CD14-positive monocyte (primary cell): Measurements from ENCODE around the gene BARHL1. TPM values are rescaled to one million over a fixed set of nuclear protein-coding genes. Genes with fewer than 3 reads are reported as not detected.

Experiments used
- DNase-seq, 3 donors: peaks; one replicate each; pipeline ENCODE4 v3.0.0-alpha.2; 2011 to 2022
- H2AFZ ChIP-seq: 2 replicates; pipeline ENCODE4 v1.6.0; 2012; ENCODE audit warnings: mild to moderate bottlenecking, low read depth, low read length, inconsistent platforms; ENCODE audit not compliant: insufficient read depth, poor library complexity, severe bottlenecking
- H3K27ac ChIP-seq, 2 donors: 1 replicate in 1 of 2; 2 replicates in 1 of 2; pipeline ENCODE4 v1.5.1; 2012 to 2013; ENCODE audit warnings: low read length in 2 of 2, control low read depth in 1 of 2, inconsistent platforms in 1 of 2, low read depth in 1 of 2, mild to moderate bottlenecking in 1 of 2
- H3K27me3 ChIP-seq, 2 donors: one replicate each; pipeline versions ENCODE4 v1.6.0 to v1.6.1; 2011 to 2013; ENCODE audit warnings: low read length in 2 of 2; ENCODE audit not compliant: control insufficient read depth in 2 of 2, insufficient read depth in 2 of 2
- H3K36me3 ChIP-seq, 2 donors: replicated peaks in 1 of 2; 1 replicate in 1 of 2; 2 replicates in 1 of 2; pipeline versions ENCODE4 v1.5.1 to v1.6.1; 2012 to 2013; ENCODE audit warnings: low read length in 2 of 2, control low read depth in 1 of 2, inconsistent platforms in 1 of 2, mild to moderate bottlenecking in 1 of 2; ENCODE audit not compliant: insufficient read depth in 2 of 2, control insufficient read depth in 1 of 2
- H3K4me1 ChIP-seq, 2 donors: 1 replicate in 1 of 2; 2 replicates in 1 of 2; pipeline versions ENCODE4 v1.5.1 to v1.6.1; 2012 to 2013; ENCODE audit warnings: low read length in 2 of 2, control low read depth in 1 of 2, inconsistent platforms in 1 of 2, mild to moderate bottlenecking in 1 of 2, moderate library complexity in 1 of 2; ENCODE audit not compliant: insufficient read depth in 2 of 2, control insufficient read depth in 1 of 2
- H3K4me2 ChIP-seq: replicated peaks from 2 replicates; pipeline ENCODE3; 2012; ENCODE audit warnings: low read length, moderate library complexity, mild to moderate bottlenecking; ENCODE audit not compliant: poor library complexity, severe bottlenecking; ENCODE audit errors: extremely low read depth
- H3K4me3 ChIP-seq, 3 experiments: fragments of 200-600 bp in 1 of 3; sonication (generic) in 1 of 3; replicated peaks in 1 of 3; 1 replicate in 2 of 3; 2 replicates in 1 of 3; pipeline ENCODE4 v1.5.1; 2011 to 2013; ENCODE audit warnings: low read length in 3 of 3, mild to moderate bottlenecking in 3 of 3, control low read depth in 2 of 3, low read depth in 2 of 3, inconsistent platforms in 1 of 3, moderate library complexity in 1 of 3
- H3K79me2 ChIP-seq: 2 replicates; pipeline ENCODE4 v1.6.0; 2012; ENCODE audit warnings: mild to moderate bottlenecking, control low read depth, inconsistent platforms, low read length, moderate library complexity; ENCODE audit not compliant: insufficient read depth
- H3K9ac ChIP-seq: 2 replicates; pipeline ENCODE4 v1.6.0; 2017; ENCODE audit warnings: low read length, mild to moderate bottlenecking; ENCODE audit not compliant: insufficient read depth, poor library complexity, severe bottlenecking
- H3K9me3 ChIP-seq, 2 donors: replicated peaks in 1 of 2; 1 replicate in 1 of 2; 2 replicates in 1 of 2; pipeline versions ENCODE4 v1.5.1 to v1.6.1; 2012 to 2013; ENCODE audit warnings: low read length in 2 of 2, control low read depth in 1 of 2; ENCODE audit not compliant: control insufficient read depth in 1 of 2, insufficient read depth in 1 of 2
- H4K20me1 ChIP-seq: 2 replicates; pipeline ENCODE4 v1.6.0; 2012; ENCODE audit warnings: mild to moderate bottlenecking, low read length, control low read depth, moderate library complexity; ENCODE audit not compliant: insufficient read depth
- H3K27ac Mint-ChIP-seq, 7 donors: one replicate each; pipeline ENCODE4 v1.8.0; 2020; ENCODE audit warnings: mild to moderate bottlenecking in 7 of 7, mixed read lengths in 7 of 7, moderate library complexity in 6 of 7, inconsistent platforms in 2 of 7
- H3K27me3 Mint-ChIP-seq, 3 donors: one replicate each; pipeline ENCODE4 v1.8.0; 2021 to 2022; ENCODE audit warnings: low read depth in 3 of 3, mild to moderate bottlenecking in 3 of 3, mixed read lengths in 3 of 3, moderate library complexity in 3 of 3, inconsistent platforms in 1 of 3
- H3K36me3 Mint-ChIP-seq, 2 donors: one replicate each; pipeline ENCODE4 v1.8.0; 2020; ENCODE audit warnings: mixed read lengths in 2 of 2, inconsistent platforms in 1 of 2, mild to moderate bottlenecking in 1 of 2
- H3K4me1 Mint-ChIP-seq: one replicate; pipeline ENCODE4 v1.8.0; 2020; ENCODE audit warnings: mild to moderate bottlenecking, mixed read lengths
- H3K4me3 Mint-ChIP-seq, 2 donors: one replicate each; pipeline ENCODE4 v1.8.0; 2020; ENCODE audit warnings: mild to moderate bottlenecking in 2 of 2, mixed read lengths in 2 of 2, moderate library complexity in 1 of 2
- H3K9me3 Mint-ChIP-seq, 7 donors: one replicate each; pipeline ENCODE4 v1.8.0; 2020 to 2022; ENCODE audit warnings: mixed read lengths in 7 of 7, mild to moderate bottlenecking in 6 of 7, moderate library complexity in 6 of 7, inconsistent platforms in 2 of 7
- WGBS: methylation state at CpG from one replicate; pipeline ENCODE4 v1.1.5; 2013; ENCODE audit warnings: missing lambda C conversion rate; ENCODE audit not compliant: insufficient coverage; 5-methylcytosine and 5-hydroxymethylcytosine counted together
- intact Hi-C, 2 donors: fragments of 100-400 bp; cut with micrococcal nuclease; formaldehyde crosslinking; loops; one replicate each; pipeline versions ENCODE4 v1.15.0 to v1.15.1; 2023
- polyA plus RNA-seq, 3 donors: library from polyadenylated mRNA; depleted of rRNA in 1 of 3; unstranded in 2 of 3; stranded (reverse) in 1 of 3; fragments of 300-500 nt in 2 of 3; fragments of >200 nt in 1 of 3; fragmentation: Illumina TruSeq in 2 of 3; gene quantifications; 1 replicate in 2 of 3; 2 replicates in 1 of 3; pipeline ENCODE4 v1.2.3, GENCODE V29; 2012 to 2021
- TF ChIP-seq, protein P1 (sequence below): fragments of 200-600 bp; IDR thresholded peaks from one replicate; pipeline ENCODE4 v1.8.0; 2022; ENCODE audit warnings: antibody characterized with exemption, mild to moderate bottlenecking

BARHL1 gene
- polyA plus RNA-seq, 3 donors = not detected

DNA sequence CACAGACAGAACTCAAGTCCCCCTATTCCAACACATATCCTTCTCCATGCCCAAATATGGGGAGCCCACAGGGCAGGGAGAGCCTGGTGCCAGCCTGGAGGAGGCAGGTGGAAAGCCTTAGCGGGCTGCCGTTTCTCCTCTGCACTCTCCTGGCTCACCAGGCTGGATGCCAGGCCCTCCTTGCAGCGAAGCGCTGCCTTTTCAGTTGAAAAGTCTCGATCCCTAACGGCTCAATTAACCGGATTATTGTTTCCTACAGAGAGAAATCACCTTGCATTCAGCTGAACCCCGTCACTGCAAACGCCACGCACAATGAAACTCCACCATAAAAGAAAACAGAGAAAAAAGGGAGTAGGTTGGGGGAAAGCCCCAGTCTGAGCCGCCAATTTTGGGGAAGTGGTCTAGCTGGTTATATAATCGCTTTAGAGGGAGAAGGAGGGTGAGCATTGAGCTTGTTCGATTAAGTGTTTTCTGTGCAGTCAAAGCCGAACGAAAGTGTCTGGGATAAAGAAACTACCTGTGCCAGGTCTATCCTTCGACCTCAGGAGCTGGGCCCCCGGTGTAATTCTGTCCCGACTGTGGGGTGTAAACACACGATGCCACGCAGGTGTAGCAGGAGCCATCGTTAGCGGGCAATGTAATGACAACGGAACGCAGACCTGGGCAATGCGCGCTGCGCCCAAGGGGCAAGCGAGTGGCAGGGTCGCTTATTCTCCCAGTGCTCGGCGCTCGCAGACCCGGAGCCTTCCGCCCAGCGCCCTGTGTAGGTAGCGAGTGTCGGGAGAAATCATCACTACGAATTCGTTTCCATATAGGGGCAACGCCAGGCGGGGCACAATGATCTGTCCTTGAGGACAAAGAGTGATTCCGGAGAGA is 3.8 kb downstream of the BARHL1 start:
- WGBS = 6% methylated on average over 36 of the region's 42 CpGs
- peaks cover 5 to 6% of the 10 kb centered on the region in 2 donors for H3K4me1 ChIP-seq
- Mint-ChIP-seq H3K4me1 (peaks cover 16% of the 10 kb centered on the region), H3K4me3 (peak overlapping the region in 1 of 2 donors; percentile 62), H3K9me3 (peaks cover 0 to 42% (median 9%) of the 10 kb centered on the region in 7 donors), H3K27me3 (peaks cover 91 to 98% (median 92%) of the 10 kb centered on the region in 3 donors), H3K36me3 (peaks cover 2 to 8% of the 10 kb centered on the region in 2 donors), H3K27ac (peak overlapping the region in 1 of 7 donors; percentile 33)
- H3K36me3 ChIP-seq = no peaks in the 10 kb centered on the region
- H3K79me2 ChIP-seq = no peaks in the 10 kb centered on the region
- peaks cover 80 to 96% of the 10 kb centered on the region in 2 donors for H3K27me3 ChIP-seq
- H3K4me2 ChIP-seq = no peak overlapping the region
- no peak overlapping the region for H2AFZ ChIP-seq
- no peak overlapping the region for H3K27ac ChIP-seq
- peaks cover 0 to 45% of the 10 kb centered on the region in 2 donors for H3K9me3 ChIP-seq
- peak in 2 of 3 donors; percentile 2 to 42 for DNase-seq
- intact Hi-C loops = no loop called here
- TF ChIP-seq, protein P1, sequence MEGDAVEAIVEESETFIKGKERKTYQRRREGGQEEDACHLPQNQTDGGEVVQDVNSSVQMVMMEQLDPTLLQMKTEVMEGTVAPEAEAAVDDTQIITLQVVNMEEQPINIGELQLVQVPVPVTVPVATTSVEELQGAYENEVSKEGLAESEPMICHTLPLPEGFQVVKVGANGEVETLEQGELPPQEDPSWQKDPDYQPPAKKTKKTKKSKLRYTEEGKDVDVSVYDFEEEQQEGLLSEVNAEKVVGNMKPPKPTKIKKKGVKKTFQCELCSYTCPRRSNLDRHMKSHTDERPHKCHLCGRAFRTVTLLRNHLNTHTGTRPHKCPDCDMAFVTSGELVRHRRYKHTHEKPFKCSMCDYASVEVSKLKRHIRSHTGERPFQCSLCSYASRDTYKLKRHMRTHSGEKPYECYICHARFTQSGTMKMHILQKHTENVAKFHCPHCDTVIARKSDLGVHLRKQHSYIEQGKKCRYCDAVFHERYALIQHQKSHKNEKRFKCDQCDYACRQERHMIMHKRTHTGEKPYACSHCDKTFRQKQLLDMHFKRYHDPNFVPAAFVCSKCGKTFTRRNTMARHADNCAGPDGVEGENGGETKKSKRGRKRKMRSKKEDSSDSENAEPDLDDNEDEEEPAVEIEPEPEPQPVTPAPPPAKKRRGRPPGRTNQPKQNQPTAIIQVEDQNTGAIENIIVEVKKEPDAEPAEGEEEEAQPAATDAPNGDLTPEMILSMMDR = no peak
- no peak overlapping the region for H3K4me3 ChIP-seq
- H3K9ac ChIP-seq = no peak overlapping the region
- no peaks in the 10 kb centered on the region for H4K20me1 ChIP-seq

DNA sequence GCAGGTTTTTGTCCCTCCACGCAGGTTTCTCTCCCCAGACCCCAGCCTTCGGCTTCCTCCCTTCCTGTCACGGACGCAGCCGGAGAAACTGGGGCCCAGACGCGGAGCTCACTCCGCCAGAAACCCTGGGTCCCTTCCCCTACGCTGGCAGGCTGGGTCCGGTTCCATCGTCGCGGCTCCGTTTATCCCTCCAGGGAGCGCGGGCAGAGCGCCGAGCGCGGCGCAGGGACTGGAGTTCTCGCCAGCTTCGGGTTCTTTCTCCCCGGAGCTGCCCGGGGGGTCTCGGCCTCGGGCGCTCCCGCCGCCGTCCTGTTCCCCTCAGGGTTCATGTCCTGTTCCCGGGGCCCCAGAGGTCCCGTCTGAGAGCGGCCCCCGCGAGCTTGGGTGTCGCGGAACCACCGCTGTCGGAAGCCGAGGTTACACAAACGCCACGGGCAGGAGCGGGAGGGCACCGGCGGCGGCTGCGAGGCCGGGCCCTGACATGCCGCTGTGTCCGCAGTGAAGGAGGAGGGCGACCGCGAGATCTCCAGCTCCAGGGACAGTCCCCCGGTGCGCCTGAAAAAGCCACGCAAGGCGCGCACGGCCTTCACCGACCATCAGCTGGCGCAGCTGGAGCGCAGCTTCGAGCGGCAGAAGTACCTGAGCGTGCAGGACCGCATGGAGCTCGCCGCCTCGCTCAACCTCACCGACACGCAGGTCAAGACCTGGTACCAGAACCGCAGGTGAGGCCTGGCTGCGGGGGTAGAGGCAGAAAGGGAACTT is 4.6 kb downstream of the BARHL1 start:
- Mint-ChIP-seq H3K4me3 (peak overlapping the region in 1 of 2 donors; percentile 62), H3K27me3 (peaks cover 91 to 98% (median 92%) of the 10 kb centered on the region in 3 donors)

More for the DNA sequence above, 4.6 kb downstream of the BARHL1 start:
- Histone ChIP-seq H3K9me3 (peaks cover 0 to 38% of the 10 kb centered on the region in 2 donors), H4K20me1 (no peaks in the 10 kb centered on the region), H3K27ac (no peak overlapping the region), H3K4me3 (no peak overlapping the region), H3K79me2 (no peaks in the 10 kb centered on the region), H3K4me1 (no peaks in the 10 kb centered on the region), H2AFZ (no peak overlapping the region), H3K36me3 (no peaks in the 10 kb centered on the region), H3K27me3 (peaks cover 82 to 95% of the 10 kb centered on the region in 2 donors), H3K4me2 (no peak overlapping the region), H3K9ac (no peak overlapping the region)
- intact Hi-C loops = no loop called here
- Mint-ChIP-seq H3K9me3 (peaks cover 0 to 38% (median 6%) of the 10 kb centered on the region in 7 donors), H3K4me1 (peaks cover 9% of the 10 kb centered on the region), H3K27ac (no peak overlapping the region), H3K36me3 (peaks cover 0 to 5% of the 10 kb centered on the region in 2 donors)
- 2% methylated on average over 67 of the region's 74 CpGs for WGBS
- TF ChIP-seq, protein P1 = no peak
- no peak for DNase-seq
